HG02678 (cell line): Measurements from ENCODE around the gene C4orf36.

Experiments used
- ATAC-seq: cut with Tn5 transposase; IDR thresholded peaks from one replicate; pipeline ENCODE4 v1.9.1; 2021; ENCODE audit warnings: mild to moderate bottlenecking, moderate library complexity; ENCODE audit not compliant: unreplicated experiment

C4orf36 gene, protein sequence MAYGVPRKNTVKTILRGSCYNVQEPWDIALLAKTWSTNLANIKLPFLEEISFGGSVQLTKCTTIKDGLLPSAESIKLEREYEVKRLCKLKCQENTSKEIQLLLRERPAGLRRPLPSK

DNA sequence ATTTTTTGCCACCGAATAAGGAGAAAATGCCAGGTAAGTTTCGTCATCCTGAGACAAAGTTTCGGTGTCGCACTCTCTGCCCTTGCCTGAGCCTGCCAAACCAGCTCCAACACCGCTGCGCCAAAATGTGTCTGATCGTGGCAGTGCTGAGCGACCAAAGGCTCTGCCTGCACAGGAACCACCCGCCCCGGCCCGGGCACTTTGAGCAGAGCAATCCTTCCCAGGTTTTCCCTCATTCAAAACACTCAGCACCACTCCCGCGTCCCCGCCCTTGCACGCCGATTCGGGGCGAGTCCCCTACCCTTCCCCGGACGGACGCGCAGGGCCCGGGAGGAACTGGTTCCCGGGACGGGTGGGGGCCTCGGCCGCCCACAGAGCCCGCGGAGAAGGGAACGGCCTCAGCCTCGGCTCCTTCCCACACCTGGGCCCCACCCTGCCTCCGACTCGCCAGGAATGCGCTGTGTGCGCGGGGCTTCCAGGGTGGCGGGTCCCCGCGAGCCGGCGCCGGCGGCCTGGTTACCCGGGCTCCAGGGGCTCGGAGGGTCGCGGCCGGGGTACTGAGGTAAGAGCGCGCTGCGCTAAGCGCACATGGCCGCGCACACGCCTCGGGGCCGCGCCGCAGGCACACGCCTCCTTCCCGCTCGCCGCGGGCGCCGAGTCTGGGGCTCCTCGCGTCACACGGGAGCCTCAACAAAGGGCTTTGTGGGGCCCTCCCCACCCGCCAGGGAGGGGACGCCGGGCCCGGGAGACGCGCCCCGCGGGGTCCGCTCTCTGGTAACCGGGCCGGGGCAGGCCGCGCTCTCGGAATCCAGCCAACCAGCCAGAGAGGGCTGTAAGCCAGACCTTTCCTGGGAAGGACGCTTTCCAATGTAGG is at the start of gene C4orf36:
TSS of gene C4orf36 (minus strand) at position 661 of the 874 bp plus-strand sequence. CDS start 902 bp downstream, outside the sequence.
- peak; percentile 64 for ATAC-seq

DNA sequence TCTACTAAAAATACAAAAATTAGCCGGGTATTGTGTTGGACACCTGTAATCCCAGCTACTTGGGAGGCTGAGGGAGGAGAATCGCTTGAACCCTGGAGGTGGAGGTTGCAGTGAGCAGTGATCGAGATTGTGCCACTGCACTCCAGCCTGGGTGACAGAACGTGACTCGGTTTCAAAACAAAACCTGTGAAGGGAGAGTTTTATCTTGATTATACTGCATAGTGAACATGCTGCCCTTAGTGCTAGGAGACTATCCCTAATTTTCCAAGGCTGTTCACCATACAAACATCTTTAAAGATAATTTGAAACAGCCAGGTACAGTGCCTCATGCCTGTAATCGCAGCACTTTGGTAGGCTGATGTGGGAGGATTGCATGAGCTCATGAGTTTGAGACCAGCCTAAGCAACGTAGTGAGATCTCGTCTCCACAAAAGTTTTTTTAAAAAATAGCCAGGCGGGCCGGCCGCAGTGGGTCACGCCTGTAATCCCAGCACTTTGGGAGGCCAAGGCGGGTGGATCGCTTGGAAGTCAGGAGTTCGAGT is 48.8 kb upstream of the C4orf36 start:
- ATAC-seq = no peak

DNA sequence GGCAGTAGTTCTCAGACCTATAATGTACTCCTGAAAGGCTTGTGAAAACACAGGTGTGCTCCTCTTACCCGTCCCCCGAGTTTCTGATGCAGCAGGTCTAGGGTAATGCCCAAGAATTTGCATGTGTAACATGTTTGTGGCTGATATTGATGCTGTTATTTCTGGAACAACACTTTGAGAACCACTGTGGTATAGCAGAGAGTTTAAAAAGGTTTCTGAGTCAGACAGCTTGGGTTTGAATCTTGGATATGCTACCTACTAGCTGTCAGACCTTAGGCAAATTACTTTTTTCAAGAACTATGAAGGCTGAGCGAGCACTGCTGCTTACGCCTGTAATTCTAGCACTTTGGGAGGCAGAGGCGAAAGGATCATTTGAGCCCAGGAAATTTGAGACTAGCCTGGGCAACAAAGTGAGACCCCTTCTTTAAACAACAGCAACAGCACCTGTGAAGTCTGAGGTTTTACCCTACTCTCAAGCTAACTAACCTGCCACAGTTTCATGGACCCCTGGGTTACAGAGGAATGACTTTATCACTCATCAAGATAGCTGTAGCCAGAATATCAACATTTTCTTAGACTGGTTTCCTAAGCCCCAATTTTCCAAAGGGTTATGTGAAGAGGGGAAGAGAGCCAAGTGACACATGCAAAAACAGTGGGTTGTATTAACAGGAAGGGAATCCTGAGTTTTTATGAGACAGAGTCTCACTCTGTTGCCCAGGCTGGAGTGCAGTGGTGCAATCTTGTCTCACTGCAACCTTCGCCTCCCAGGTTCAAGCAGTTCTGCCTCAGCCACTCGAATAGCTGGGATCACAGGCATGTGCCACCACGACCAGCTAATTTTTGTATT is 47.7 kb upstream of the C4orf36 start:
- peak; percentile 59 for ATAC-seq

DNA sequence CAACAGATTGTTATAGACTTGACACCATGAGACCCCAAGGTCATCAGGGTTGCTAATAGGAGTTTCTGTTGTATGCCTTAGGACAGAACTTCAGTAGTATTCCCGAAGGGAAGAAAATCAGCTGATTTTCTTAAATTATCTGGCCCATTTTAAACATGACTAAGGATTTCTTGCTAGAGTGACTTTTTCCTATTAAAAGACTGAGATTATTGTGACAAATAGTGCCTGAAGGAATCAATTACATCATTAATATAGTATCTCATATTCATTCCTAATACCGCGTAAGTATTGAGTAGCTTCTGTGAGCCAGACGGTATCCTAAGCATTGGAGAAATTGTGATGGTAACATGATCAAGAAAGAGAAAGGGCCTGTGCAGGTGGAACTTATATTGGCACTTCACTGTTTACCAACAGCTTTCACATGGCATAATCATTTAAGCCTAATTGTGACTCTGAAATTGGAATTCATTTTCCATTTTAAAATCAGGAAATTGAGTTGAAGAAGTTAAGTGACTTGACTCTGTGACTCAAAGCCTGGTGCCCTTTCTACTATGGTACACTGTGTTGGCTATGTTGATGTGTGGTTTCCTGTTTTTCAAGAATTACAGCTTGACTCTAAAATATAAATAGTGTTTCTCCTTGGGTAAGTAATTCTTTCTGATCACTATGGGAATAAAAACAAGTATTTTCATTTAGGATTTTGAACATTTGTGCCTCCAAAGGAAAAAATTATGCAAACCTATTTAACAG is 46.7 kb upstream of the C4orf36 start:
- no peak for ATAC-seq

DNA sequence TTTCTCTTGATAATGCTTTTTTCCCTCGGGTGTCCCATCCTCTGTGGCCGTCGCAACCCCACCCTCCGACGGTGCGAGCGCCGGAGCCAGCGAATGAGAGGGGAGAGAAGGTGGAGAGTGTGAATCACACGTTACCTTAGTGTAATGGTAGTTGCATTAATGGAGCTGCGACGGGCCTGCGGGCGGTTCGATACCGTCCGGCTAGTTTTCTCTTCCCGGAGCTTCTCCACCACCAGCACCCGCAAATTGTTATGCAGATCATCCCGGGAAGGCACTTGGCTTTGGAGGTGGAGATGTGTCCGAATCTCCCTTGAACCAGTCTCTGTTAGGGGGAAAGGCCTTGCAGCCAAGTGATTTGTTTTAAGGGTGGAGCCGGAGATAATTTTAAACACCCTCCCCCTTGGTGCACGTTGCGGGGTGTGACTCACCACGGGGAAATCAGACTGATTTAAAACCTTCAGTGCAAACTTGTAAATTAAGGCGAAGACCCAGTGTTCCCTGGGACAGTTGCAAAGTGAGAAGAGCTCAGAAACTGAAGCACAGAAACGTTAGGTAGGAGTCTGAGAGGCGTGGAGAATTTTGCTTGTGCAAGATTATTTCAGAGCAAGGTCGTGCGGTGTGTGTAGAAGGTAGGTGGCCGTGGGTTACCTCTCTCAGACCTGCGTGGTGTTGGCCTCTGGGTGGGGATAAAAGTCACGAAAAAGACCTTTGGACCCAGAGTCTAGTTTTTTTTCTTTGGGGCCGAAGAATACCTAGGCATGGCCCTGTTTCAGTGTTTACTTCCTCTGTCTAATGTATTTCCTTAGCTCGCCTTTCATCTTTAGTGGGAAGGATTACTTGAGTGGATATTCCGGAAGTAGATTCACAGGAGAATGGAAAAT is 43.9 kb upstream of the C4orf36 start:
- ATAC-seq = peak; percentile 32

DNA sequence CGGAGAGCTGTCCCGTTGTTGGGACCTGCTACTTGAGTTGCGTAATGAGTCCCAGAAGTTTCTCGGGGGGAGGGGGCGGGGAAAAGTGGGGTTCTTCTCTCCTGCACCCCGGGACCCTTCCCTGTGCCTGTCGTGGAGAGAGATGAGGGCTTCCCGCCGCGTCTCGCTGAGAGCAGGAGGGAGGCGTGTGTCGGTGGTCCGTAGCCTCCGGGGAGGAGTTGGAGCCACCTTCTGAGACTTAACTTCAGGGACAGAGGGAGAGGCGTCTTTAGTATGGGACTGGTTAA is 43.3 kb upstream of the C4orf36 start:
- peak; percentile 0 for ATAC-seq

DNA sequence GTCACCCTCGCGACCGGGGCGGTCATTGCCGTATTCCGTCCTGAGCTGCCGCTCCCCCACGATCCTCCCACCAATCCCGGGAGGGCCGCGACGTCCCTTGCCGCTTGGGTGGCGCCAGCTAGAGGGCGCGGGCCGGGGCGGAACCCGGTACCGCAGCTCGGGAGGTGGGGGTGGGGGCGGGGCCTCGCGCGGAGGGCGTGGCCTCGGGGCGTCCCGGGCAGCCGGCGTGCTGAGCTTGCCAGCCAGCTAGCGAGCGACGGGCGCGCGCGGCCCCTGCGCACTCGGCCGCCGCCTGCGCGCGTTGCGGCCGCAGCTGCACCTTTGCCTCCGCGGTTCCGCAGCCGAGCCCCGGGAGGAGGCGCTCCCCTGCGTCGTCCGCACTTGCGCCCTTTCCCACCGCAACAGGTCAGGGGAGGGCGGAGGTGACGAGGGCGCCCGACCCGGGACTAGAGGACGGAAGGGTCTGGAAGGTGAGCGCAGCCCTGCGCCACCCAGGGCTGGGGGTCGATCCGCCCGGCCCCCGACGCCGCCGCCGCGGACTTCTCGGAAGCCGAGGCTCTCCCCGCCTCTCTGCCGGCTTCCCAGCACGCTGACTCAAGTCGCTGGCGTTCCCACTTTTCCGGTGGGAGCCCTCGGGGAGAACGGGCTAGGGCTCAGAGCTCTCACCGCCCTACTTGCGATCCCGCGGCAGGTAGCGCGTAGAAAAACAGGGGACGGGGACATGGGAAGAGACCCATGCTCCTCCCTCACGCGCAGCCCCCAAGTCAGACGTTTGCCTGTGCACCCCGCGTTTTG is 42.7 kb upstream of the C4orf36 start, which contains the start of gene AFF1:
TSS of gene AFF1 (plus strand) at position 241 of the 795 bp plus-strand sequence. CDS start 13,523 bp downstream, outside the sequence.
- peak; percentile 46 for ATAC-seq

DNA sequence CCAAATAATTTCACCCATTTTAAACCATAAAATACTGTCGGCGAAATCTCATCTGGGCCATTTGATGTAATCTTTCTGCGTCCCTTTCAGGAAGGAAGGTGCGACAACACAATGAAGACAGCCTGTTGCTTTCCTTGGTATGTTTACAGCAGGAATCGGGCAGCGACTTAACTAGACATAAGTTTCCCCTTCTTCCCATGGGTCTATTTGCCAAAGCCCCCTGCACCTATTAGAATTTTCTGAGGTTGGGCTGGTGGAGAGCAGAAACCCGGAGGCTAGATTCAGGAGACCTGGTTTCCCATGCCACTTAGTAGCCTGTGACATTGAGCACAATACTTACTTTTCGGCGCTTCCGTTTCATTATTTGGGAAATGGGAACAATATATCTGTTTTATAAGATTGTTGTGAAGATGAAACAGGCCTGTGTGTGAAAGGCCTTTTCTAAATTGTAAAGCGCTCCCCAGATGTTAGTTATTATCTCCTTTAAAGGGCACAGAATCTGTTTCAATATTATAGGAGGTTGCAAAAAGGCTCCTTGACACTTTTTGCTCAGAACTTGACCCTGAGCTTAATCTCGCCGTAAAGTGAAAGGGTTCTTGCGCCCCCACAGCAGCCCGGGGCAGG is 42.0 kb upstream of the C4orf36 start:
- no peak for ATAC-seq

DNA sequence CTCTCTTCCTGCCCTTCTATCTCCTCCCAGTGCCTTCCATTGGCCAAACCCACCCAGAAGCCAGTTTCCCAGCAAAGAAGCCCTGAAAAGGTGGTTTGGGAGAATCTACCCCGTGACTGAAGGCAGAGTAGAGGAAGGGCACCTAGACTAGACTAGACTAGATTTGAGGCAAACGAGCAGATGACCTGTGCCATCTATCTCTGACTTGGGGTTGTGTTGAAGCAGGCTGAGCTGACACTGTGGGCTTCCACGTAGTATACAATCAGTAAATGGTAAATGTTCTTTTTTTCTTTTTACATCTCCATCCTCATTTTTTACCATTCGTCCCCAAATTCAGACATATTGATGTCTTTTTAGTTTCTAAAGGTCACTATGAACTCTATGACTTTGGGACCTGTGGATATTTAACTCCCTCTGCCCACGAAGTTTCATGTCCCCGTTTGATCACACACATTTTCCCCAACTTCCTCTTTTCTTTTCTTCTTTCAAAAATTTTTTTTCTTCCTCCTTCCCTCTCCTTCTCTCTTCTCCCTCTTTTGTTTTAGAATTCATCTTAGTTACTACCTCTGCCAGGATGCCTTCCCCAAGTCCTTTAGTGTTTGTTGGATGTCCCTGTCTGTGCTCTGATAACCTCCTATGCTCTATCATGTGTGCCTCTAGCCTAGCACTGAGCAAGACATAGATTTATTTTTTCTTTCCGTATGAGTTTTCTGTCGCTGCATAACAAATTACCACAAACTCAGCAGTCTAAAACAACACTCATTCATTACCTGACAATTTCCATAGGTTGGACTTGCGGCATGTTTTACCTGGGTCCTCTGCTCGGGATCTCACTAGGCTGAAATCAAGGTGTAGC is 36.4 kb upstream of the C4orf36 start:
- ATAC-seq = no peak

DNA sequence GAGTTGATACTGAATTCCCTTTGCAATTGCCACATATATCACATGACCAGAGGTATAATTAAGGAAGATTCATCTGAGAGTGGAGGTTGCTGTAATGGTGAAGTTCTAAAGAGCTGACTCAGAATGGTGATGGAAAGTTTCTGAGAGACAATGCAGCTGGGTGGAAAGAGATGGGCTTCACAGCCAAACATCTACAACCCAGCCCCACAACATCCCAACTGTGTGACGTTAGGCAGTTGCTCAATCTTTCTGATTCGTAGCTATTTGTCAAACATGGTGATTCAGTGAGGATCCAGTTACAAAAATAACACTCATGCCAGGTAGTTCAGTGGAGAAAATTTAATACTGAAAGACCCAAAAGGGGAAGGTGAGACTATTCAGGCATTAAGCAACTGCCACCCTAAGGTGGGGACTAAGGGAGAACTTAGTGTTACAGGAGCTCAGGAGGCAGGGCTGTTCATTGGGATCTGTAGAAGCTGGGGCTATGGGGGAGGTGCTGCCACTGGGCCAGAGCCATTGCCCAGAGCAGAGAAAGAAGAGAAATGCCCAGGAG is 35.7 kb upstream of the C4orf36 start:
- ATAC-seq = no peak

DNA sequence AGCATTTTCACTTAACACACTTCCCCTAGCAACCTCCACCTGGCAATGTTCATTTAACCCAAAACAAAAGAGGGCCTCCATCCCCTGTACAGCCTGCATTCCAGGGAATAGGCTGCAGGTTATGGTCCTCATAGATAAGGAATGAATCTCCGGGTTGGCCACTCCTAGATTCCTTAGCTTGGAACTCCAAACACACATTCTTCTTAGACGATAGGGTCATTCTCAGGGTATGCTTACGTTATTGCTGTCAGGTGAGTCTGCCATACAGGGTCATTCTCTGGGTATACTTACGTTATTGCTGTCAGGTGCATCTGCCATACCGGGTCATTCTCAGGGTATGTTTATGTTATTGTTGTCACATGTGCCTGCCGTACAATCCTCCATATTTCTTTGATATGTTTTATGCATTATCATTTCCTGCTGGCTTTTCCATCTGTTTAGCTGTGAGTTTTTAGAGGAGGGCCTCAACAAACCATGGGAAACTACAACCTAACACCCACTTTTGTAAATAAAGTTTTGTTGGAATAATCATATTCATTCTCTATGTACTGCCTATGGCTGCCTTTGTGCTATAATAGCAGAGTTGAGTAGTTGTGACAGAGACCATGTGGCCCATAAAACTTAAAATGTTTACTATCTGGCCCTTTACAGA is 34.3 kb upstream of the C4orf36 start:
- ATAC-seq = no peak

DNA sequence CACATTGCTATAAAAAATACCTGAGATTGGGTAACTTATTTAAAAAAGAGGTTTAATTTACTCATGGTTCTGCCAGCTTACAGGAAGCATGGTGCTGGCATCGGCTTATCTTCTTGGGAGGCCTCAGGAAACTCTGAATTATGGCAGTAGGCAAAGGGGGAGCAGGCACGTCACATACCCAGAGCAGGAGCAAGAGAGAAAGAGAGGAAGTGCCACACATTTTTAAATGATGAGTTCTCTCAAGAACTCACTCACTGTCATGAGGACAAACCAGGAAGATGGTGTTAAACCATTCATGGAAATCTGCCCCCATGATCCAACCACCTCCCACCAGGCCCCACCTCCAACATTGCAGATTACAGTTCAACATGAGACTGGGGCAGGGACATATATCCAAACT is 32.6 kb upstream of the C4orf36 start:
- ATAC-seq = no peak

DNA sequence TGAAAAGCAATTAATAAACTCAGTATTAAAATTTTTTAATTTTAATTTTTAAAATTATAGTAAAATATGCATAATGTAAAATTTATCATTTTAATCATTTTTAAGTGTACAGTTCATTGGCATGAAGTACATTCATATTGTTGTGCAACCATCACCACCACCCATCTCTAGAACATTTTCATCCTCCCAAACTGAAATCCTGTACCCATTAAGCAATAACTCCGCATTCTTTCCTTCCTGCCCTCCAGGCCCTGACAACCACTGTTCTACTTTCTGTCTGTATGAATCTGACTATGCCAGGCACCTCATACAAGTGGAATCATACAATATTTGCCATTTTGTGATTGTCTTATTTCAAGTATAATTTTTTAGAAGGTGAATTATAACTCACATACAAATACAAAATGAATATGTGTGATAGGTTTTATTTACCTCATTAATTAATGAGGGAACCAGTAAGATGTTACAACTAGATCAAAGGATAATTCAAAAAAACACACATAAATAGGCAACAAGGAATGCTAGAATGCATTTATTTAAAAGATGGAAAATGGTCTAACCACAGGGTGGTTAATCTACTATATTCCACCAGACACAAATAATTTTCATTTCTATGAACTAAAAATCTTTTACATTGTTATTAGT is 29.5 kb upstream of the C4orf36 start:
- ATAC-seq = no peak

DNA sequence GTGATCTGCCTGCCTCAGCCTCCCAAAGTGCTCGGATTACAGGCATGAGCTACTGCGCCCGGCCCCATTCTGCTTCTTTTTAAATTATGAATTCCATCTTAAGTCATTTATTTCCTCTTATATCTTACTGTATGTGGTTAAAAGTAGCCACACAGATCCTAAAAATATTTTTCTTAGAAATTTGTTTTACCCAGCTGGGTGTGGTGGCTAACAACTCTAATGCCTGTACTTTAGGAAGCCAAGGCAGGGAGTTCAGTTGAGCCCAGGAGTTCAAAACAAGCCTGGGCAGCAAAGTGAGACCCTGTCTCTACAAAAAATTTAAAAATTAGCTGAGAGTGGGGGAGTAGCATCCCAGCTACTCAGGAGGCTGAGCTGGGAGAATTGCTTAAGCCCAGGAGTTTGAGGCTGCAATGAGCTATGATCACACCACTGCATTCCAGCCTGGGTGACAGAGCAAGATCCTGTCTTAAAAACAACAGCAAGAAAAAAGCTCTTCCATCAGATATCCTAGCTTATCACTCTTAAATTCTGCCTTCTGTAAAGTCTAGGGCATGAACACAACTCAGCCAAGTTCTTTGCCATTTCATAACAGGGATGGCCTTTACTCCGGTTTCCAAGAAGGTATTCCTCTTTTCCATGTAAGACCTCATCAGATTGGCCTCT is 27.5 kb upstream of the C4orf36 start:
- no peak for ATAC-seq

DNA sequence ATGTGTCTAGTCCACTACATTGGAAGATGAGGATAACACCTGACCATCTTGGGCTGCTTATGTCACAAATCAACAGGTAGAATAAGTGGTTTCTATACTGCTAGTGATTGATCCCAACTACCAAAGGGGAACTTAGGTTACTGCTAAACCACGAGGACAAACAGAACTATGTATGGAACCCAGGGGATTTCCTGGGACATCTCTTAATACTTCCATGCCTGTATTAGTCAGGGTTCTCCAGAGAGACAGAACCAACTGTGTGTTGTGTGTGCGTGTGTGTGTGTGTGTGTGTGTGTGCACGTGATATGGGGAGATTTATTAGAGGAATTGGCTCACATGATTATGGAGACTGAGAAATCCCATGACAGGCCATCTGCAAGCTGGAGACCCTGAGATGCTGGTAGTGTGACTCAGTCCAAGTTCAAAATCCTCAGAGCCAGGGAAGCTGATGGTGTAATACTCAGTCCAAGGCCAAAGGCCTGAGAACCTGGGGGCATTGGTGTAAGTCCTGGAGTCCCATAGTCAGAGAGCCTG is 26.4 kb upstream of the C4orf36 start:
- no peak for ATAC-seq
